Right lung (tissue), 10 donors: Measurements from ENCODE around the gene CD84. TPM values are rescaled to one million over a fixed set of nuclear protein-coding genes. Genes with fewer than 3 reads are reported as not detected.
"Not testable (repeated sequence)": the region's sequence is repeated elsewhere in the genome, so short reads cannot be mapped to it uniquely, and the experiment has no call there.

ENCODE experiments used
- DNase-seq, 2 donors: peaks; one replicate each; pipeline ENCODE4 v3.0.0-alpha.2; 2013
- long read RNA-seq, 8 donors: transcript quantifications; one replicate each; lab custom pipeline, GENCODE V29; 2026
- polyA plus RNA-seq, 5 donors: library from polyadenylated mRNA; unstranded; fragments of 120-200 nt; gene quantifications; one replicate each; pipeline versions ENCODE4 v1.2.1 to v1.2.3, GENCODE V29; 2013; ENCODE audit warnings: inconsistent platforms in 1 of 5, low replicate concordance in 1 of 5; ENCODE audit not compliant: insufficient read length in 5 of 5, insufficient read depth in 1 of 5

Gene CD84
- 1 to 10 TPM; 1.2 to 3.2 (median 2.4) TPM for polyA plus RNA-seq
- long read RNA-seq, donor 1, full-length matches to known transcripts, result 1 of 1 reads
- long read RNA-seq, donor 1, partial matches to known transcripts, result 0 of 1 reads
- long read RNA-seq, donor 1, other reads (novel, unspliced or antisense), result 0 of 1 reads
- long read RNA-seq, donor 2, full-length matches to known transcripts, result 1 of 1 reads
- long read RNA-seq, donor 2, partial matches to known transcripts, result 0 of 1 reads
- long read RNA-seq, donor 2, other reads (novel, unspliced or antisense), result 0 of 1 reads
- long read RNA-seq, donor 3, full-length matches to known transcripts, result 1 of 1 reads
- long read RNA-seq, donor 3, partial matches to known transcripts, result 0 of 1 reads
- long read RNA-seq, donor 3, other reads (novel, unspliced or antisense), result 0 of 1 reads
- long read RNA-seq, donor 4, full-length matches to known transcripts, result 1 of 1 reads
- long read RNA-seq, donor 4, partial matches to known transcripts, result 0 of 1 reads
- long read RNA-seq, donor 4, other reads (novel, unspliced or antisense), result 0 of 1 reads
- long read RNA-seq, donor 5, result 0 reads
- long read RNA-seq, donor 6, result 0 reads
- long read RNA-seq, donor 7, result 0 reads
- long read RNA-seq, donor 8, result 0 reads

DNA sequence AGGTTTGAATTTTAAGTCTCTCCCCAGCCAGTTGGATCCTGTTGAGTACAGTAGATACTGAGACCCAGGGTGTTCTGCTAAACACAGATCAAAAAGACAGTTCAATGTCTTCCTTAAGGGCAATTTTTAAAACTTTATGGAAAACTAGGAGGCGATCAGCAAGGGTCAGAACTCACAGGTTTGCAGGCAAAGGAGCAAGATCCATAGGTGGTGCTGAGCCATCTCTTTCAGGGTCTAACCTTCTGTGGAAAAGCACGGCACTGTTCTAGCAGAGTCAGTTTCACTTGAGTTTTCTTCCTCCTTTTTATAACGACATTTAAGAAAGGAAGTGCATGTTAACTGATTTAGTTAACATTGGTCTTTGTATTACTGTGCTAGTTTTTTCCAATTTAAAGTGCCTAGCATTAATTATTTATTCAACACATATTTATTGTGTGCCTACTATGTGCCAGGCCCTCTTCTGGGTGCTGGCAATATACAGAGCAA lies at the start of gene CD84:
CD84 (minus strand) TSS at position 281 of the 486 bp plus-strand sequence; CDS start at position 222, 59 bp downstream.
- DNase-seq, result no peak

- DNase-seq, result no peak
Measured at GRCh38 chr1:160628799-160629263, 49.5 kb upstream of the CD84 start.

GRCh38 chr1:160627677-160628289 lies 48.5 kb upstream of the CD84 start:
- DNase-seq, result not testable (repeated sequence)

- no peak for DNase-seq
Measured at GRCh38 chr1:160626509-160627342, 47.4 kb upstream of the CD84 start.

GRCh38 chr1:160625725-160626498 lies 46.6 kb upstream of the CD84 start:
- DNase-seq, result no peak

- no peak for DNase-seq
Measured at GRCh38 chr1:160625321-160625720, 46.0 kb upstream of the CD84 start.

GRCh38 chr1:160624464-160624863 lies 45.2 kb upstream of the CD84 start:
- DNase-seq, result no peak

GRCh38 chr1:160623862-160624261 lies 44.6 kb upstream of the CD84 start:
- no peak for DNase-seq

DNA sequence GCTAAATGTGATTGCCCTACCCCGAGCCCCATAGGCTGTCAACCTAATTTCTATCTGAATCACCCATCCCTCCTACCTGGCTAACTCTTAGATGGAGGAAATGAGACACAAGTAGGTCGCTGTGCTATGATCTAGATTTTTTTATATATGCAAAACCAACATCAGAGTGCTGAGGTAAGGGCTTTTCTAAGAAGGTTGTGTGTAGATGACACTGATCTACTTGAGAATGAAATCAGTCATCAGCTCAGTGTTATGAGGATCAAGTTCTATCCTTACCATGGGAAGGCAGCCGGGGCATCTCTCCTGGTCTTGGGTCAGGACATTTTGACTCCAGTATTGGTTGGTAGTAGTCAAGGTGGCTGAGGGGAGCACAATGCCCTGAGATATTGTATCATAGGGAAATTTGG lies 43.9 kb upstream of the CD84 start:
- no peak for DNase-seq

DNA sequence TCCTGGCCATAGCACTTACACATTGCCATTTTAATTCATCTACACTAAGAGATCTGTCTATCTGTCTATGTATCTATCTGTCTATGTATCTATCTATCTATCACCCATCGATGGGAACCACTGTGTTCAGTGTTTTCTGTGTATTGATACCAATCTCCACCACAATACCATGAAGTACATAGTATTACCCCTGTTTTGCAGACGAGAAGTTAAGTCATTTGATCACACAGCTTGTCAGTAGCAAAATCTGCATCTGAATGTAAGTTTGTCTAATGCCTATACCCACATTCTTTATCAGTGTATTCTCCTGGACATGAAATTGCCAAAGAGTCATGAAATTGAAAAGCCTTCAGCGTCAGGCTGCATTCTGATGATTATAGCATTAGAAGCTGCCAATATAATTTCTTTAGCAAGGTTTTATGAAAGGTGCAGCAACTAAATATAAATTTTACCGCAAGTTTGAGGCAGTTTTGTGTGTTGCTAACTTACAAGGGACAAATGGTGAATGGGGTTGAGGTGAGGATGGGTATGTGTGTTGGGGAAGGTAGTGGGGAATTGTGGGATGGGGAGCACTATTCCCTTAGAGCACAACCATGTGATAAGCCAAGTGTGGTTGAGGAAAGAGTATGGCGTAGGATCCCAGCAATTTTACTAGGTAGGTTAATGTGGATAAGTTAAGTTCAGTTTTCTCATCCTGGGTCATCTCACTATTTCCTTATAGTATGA lies 43.4 kb upstream of the CD84 start:
- DNase-seq, result no peak

GRCh38 chr1:160621633-160622413 lies 42.5 kb upstream of the CD84 start:
- DNase-seq, result no peak

DNA sequence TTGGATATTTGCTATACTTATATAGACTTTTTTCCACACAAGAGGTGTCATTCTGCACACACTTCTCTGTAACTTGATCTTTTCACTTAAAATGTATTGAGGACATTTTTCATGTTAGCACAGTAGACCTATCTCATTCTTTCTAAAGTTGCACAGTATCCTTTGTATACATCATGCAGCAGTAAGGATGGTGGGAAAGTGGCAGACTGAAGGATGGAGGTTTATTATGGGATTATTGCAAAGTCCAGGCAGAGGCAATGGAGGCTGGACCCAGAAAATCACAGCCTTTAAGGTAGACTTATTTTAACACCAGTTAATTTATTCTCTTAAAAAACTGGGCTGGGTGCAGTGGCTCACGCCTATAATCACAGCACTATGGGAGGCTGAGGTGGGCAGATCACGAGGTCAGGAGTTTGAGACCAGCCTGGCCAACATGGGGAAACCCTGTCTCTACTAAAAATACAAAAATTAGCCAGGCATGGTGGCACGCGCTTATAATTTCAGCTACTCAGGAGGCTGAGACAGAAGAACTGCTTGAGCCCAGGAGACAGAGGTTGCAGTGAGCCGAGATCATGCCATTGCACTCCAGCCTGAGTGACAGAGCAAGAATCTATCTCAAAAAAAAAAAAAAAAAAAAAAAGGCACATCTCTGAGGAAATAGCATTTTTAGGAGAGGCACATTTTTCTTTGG lies 41.8 kb upstream of the CD84 start:
- DNase-seq, result no peak

- DNase-seq, result no peak
Measured at GRCh38 chr1:160619742-160620277, 40.5 kb upstream of the CD84 start.

- DNase-seq, result no peak
Measured at GRCh38 chr1:160618763-160619274, 39.5 kb upstream of the CD84 start.

- no peak for DNase-seq
Measured at GRCh38 chr1:160618327-160618726, 39.0 kb upstream of the CD84 start.

GRCh38 chr1:160615660-160616059 lies 36.4 kb upstream of the CD84 start:
- no peak for DNase-seq

DNA sequence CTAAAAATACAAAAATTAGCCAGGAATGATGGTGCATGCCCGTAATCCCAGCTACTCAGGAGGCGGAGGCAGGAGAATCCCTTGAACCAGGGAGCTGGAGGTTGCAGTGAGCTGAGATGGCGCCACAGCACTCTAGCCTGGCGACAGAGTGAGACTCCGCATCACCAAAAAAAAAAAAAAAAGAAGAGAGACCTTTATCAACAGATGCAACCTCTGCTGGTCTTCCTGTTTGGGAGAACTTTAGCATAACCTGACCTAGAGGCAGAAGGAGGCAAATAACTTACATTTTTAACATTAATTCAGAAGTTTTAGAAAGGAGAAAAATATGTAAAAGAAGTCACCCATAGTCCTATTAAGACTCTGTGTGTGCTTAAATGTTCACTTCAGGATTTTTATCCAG lies 35.1 kb upstream of the CD84 start:
- DNase-seq, result no peak

- DNase-seq, result no peak
Measured at GRCh38 chr1:160612613-160613218, 33.4 kb upstream of the CD84 start.
